WERI-Rb-1 (cell line): ENCODE measurements around the gene TOMM40.

Experiments used
- DNase-seq: peaks from one replicate; pipeline ENCODE4 v3.0.0-alpha.2; 2020
- H3K27ac ChIP-seq: fragments of 250-450 bp; sonication (Bioruptor Pico); 2 replicates; pipeline ENCODE4 v1.5.1; 2020; ENCODE audit warnings: mild to moderate bottlenecking, moderate library complexity
- H3K27me3 ChIP-seq: fragments of 250-450 bp; sonication (Bioruptor Pico); 2 replicates; pipeline ENCODE4 v1.5.1; 2021; ENCODE audit warnings: mild to moderate bottlenecking, low read depth, moderate library complexity; ENCODE audit not compliant: insufficient read depth, severe bottlenecking
- H3K36me3 ChIP-seq: fragments of 250-450 bp; sonication (Bioruptor Pico); 2 replicates; pipeline ENCODE4 v1.5.1; 2020; ENCODE audit warnings: mild to moderate bottlenecking, moderate library complexity
- H3K4me3 ChIP-seq: 2 replicates; pipeline ENCODE4 v1.5.1; 2011; ENCODE audit warnings: low read depth, mild to moderate bottlenecking, control low read depth, low read length
- H3K9me3 ChIP-seq: fragments of 250-450 bp; sonication (Bioruptor Pico); 2 replicates; pipeline ENCODE4 v1.5.1; 2021; ENCODE audit warnings: mild to moderate bottlenecking, moderate library complexity; ENCODE audit not compliant: severe bottlenecking
- TF ChIP-seq, protein P1 (sequence below): IDR thresholded peaks from 2 replicates; pipeline ENCODE4 v1.5.1; 2011; ENCODE audit warnings: low read depth, mild to moderate bottlenecking, control low read depth, inconsistent platforms, low read length

The TOMM40 gene

DNA sequence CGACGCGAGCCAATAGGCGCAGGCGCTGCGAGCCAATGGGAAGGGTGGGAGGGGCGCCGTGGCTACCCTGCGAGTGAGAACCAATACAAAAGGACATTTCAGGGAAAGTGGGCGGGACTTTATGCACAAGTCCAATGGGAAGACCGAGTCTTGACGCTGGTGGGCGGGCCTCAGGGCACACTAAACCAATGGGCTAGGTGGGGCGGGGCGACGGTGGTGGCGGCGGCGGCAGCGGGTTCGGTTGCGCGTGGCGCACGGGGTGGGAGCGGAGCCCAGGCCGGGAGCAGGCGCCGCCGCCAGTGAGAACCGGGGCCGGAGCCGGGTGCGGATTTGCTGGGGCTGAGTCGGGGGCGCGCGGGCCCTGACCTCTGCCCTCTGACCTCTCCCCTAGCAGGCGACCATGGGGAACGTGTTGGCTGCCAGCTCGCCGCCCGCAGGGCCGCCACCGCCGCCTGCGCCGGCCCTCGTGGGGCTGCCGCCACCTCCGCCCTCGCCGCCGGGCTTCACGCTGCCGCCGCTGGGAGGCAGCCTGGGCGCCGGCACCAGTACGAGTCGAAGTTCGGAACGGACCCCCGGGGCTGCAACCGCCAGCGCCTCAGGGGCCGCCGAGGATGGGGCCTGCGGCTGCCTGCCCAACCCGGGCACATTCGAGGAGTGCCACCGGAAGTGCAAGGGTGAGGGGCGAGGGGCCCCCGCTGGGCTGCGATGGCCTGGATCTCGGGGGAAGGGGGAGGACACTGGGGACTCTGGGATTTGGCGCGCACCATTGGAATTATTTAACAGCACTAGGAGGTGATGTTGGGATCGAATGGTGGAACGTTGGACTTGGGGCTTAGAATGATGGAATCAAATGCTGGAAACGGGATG, at the start of gene TOMM40:
TOMM40 (plus strand) TSS at position 239 of the 867 bp plus-strand sequence; CDS start at position 401, 162 bp downstream.
- no peaks in the 10 kb centered on the region for H3K9me3 ChIP-seq
- H3K27me3 ChIP-seq = no peaks in the 10 kb centered on the region
- H3K36me3 ChIP-seq = peaks cover 53% of the 10 kb centered on the region
- H3K27ac ChIP-seq = peak within 1 kb of the TSS; percentile 84
- TF ChIP-seq, protein P1, sequence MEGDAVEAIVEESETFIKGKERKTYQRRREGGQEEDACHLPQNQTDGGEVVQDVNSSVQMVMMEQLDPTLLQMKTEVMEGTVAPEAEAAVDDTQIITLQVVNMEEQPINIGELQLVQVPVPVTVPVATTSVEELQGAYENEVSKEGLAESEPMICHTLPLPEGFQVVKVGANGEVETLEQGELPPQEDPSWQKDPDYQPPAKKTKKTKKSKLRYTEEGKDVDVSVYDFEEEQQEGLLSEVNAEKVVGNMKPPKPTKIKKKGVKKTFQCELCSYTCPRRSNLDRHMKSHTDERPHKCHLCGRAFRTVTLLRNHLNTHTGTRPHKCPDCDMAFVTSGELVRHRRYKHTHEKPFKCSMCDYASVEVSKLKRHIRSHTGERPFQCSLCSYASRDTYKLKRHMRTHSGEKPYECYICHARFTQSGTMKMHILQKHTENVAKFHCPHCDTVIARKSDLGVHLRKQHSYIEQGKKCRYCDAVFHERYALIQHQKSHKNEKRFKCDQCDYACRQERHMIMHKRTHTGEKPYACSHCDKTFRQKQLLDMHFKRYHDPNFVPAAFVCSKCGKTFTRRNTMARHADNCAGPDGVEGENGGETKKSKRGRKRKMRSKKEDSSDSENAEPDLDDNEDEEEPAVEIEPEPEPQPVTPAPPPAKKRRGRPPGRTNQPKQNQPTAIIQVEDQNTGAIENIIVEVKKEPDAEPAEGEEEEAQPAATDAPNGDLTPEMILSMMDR = no peak
- peak; percentile 35 for DNase-seq
- H3K4me3 ChIP-seq = peak within 1 kb of the TSS; percentile 94

DNA sequence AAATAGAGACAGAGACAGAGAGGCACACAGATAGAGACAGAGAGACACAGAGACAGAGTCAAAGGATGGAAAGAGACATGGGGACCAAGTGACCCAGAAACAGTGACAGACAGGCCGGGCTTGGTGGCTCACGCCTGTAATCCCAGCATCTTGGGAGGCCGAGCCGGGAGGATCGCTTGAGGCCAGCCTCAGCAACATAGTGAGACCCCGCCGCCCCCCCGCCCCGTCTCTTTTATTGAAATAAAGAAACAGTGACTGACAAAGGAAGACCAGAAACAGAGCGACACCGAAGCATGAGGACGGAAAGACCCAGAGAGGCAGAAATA, 45.8 kb upstream of the TOMM40 start:
- Histone ChIP-seq H3K36me3 (no peaks in the 10 kb centered on the region), H3K4me3 (peak overlapping the region; percentile 47), H3K27ac (peak overlapping the region; percentile 86), H3K9me3 (no peaks in the 10 kb centered on the region), H3K27me3 (no peaks in the 10 kb centered on the region)
- TF ChIP-seq, protein P1 = no peak
- no peak for DNase-seq

DNA sequence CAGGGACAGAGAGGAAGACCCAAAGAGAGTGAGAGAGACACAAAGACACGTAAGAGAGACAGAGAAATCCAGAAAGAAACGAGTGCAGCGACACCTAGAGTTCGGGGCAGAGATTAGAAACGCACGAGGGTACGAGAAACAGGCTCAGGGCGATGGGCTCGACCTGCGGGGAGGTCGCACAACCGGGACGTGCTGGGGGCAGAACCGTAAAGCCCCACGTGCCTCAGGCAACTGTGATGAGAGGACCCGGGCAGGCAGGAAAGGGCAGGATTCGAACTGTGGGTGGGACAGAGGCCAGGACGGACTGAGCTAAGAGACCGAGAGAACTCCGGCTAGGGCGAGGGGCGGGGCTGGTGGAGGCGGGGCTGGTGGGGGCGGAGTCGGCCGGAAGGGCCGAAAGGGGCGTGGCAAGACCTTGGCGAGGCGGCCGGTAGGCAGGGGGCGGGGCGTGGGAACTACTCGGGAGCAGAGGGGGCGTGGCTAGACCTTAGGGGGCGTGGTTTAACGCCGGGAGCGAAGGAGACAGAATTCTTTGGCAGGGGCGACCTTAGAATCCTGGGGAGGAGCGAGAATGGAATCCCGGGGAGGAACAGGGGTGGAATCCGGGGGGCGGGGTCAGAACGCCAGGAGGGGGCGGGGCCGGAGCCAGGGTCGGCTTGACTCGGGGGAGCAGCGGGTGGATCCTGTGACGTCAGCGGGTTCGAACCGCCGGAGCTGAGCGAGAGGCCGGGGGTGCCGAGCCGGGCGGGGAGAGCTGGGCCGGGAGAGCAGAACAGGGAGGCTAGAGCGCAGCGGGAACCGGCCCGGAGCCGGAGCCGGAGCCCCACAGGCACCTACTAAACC, 45.2 kb upstream of the TOMM40 start, which contains the start of gene NECTIN2:
NECTIN2 (plus strand) TSS at position 686 of the 843 bp plus-strand sequence. CDS start 229 bp downstream, outside the sequence.
- H3K9me3 ChIP-seq = no peaks in the 10 kb centered on the region

DNA sequence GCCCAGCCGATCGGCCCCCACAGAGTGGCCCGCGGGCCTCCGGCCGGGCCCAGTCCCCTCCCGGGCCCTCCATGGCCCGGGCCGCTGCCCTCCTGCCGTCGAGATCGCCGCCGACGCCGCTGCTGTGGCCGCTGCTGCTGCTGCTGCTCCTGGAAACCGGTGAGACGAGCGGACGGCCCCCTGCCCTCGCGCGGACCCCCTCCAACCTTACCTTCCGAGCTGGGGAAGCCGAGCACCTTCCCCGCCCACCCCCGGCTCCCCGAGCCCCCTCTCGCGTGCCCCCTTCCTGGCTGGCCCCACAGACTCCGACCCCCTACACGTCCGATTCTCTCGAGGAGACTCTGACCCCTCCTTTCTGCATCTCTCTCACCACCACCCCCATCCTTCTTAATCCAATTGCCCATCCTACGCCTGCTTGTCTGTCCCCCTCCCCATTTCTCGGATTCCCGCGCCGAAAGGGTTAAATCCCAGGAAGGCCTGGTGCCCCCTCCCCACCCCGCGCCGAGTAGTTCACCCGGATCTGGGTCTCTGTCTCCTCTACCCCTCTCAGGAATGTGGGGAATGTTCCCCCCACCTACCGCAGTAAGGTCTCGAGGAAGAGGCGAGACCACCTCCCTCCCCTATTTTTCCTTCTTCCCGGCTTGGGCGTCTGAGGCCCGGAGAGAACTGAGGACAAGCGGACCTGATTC, 44.5 kb upstream of the TOMM40 start:
- H3K27me3 ChIP-seq = no peaks in the 10 kb centered on the region
- H3K27ac ChIP-seq = peak overlapping the region; percentile 96
- peak overlapping the region; percentile 94 for H3K4me3 ChIP-seq
- TF ChIP-seq, protein P1 = no peak
- no peaks in the 10 kb centered on the region for H3K9me3 ChIP-seq
- H3K36me3 ChIP-seq = 0 out of 2 replicates have a peak, but pooled peaks cover 3% of the 10 kb centered on the region
- DNase-seq = peak; percentile 34

More for the DNA sequence above, 45.2 kb upstream of the TOMM40 start, which contains the start of gene NECTIN2:
- TF ChIP-seq, protein P1 = peak; percentile 78
- Histone ChIP-seq H3K4me3 (peak within 1 kb of the TSS; percentile 94), H3K27ac (peak within 1 kb of the TSS; percentile 96), H3K27me3 (no peaks in the 10 kb centered on the region), H3K36me3 (no peaks in the 10 kb centered on the region)
- DNase-seq = peak; percentile 99
